ENCODE results near the gene TUBE1.
"Not testable (repeated sequence)": the region's sequence is repeated elsewhere in the genome, so short reads cannot be mapped to it uniquely, and the experiment has no call there.

TUBE1 gene

GRCh38 chr6:112051251-112051740, 36.0 kb downstream of the TUBE1 start:
- H3K4me1 Mint-ChIP-seq, H3K27ac Mint-ChIP-seq, DNase-seq, H3K36me3 Mint-ChIP-seq, H3K27me3 Mint-ChIP-seq, H3K9me3 Mint-ChIP-seq, H3K4me3 Mint-ChIP-seq: not testable (repeated sequence)
- CTCF ChIA-PET, result interaction anchor here (0.9 to 2.6 kb wide), 2 partner anchors 35 to 112 kb away, joined by 3 to 18 read pairs; no protein-coding TSS in a partner anchor

GRCh38 chr6:112050429-112050828, 36.9 kb downstream of the TUBE1 start:
- no peak overlapping the region for H3K27ac Mint-ChIP-seq
- H3K4me3 Mint-ChIP-seq, result no peak overlapping the region
- no peak for DNase-seq
- H3K27me3 Mint-ChIP-seq, result peaks cover 4% of the 10 kb centered on the region
- CTCF ChIA-PET, result interaction anchor here (1.5 to 2.6 kb wide), 4 partner anchors 15 to 113 kb away, joined by 3 to 18 read pairs (median 8); no protein-coding TSS in a partner anchor
- H3K36me3 Mint-ChIP-seq, result no peaks in the 10 kb centered on the region
- H3K4me1 Mint-ChIP-seq, result no peaks in the 10 kb centered on the region
- no peaks in the 10 kb centered on the region for H3K9me3 Mint-ChIP-seq

- no peak overlapping the region for H3K4me3 Mint-ChIP-seq
- peaks cover 4% of the 10 kb centered on the region for H3K27me3 Mint-ChIP-seq
- H3K36me3 Mint-ChIP-seq, result no peaks in the 10 kb centered on the region
- no peak for DNase-seq
- H3K9me3 Mint-ChIP-seq, result no peaks in the 10 kb centered on the region
- no peaks in the 10 kb centered on the region for H3K4me1 Mint-ChIP-seq
- no peak overlapping the region for H3K27ac Mint-ChIP-seq
- CTCF ChIA-PET, result interaction anchor here (1.5 to 2.6 kb wide), 4 partner anchors 16 to 113 kb away, joined by 3 to 18 read pairs (median 8); no protein-coding TSS in a partner anchor
Measured at GRCh38 chr6:112049996-112050395, 37.3 kb downstream of the TUBE1 start.

- no peak for DNase-seq
- CTCF ChIA-PET, result interaction anchor here (1.5 to 2.6 kb wide), 4 partner anchors 16 to 114 kb away, joined by 3 to 18 read pairs (median 8); no protein-coding TSS in a partner anchor
Measured at GRCh38 chr6:112049026-112049799, 38.1 kb downstream of the TUBE1 start.

GRCh38 chr6:112047523-112047922, 39.8 kb downstream of the TUBE1 start:
- H3K27ac Mint-ChIP-seq, H3K4me3 Mint-ChIP-seq, H3K27me3 Mint-ChIP-seq, H3K9me3 Mint-ChIP-seq, CTCF ChIA-PET, DNase-seq, H3K4me1 Mint-ChIP-seq, H3K36me3 Mint-ChIP-seq: not testable (repeated sequence)

More at GRCh38 chr6:112049026-112049799, 38.1 kb downstream of the TUBE1 start:
- H3K27me3 Mint-ChIP-seq, result peaks cover 4% of the 10 kb centered on the region
- H3K4me1 Mint-ChIP-seq, result no peaks in the 10 kb centered on the region
- H3K4me3 Mint-ChIP-seq, result no peak overlapping the region
- peak overlapping the region; percentile 42 for H3K27ac Mint-ChIP-seq
- H3K36me3 Mint-ChIP-seq, result no peaks in the 10 kb centered on the region
- H3K9me3 Mint-ChIP-seq, result no peaks in the 10 kb centered on the region

- Mint-ChIP-seq H3K4me3 (no peak overlapping the region), H3K9me3 (no peaks in the 10 kb centered on the region), H3K4me1 (peaks cover 16% of the 10 kb centered on the region), H3K27me3 (peaks cover 4% of the 10 kb centered on the region), H3K36me3 (no peaks in the 10 kb centered on the region), H3K27ac (no peak overlapping the region)
- CTCF ChIA-PET, result interaction anchor here (0.7 to 9.7 kb wide), 13 partner anchors 16 to 786 kb away, joined by 3 to 147 read pairs (median 3); partner anchors contain the start of genes FAM229B and TUBE1
- no peak for DNase-seq
Measured at GRCh38 chr6:112044856-112045255, 42.4 kb downstream of the TUBE1 start.

GRCh38 chr6:112044196-112044595, 43.1 kb downstream of the TUBE1 start:
- Mint-ChIP-seq H3K9me3 (no peaks in the 10 kb centered on the region), H3K4me1 (peaks cover 16% of the 10 kb centered on the region), H3K27me3 (peaks cover 4% of the 10 kb centered on the region), H3K36me3 (no peaks in the 10 kb centered on the region), H3K27ac (no peak overlapping the region), H3K4me3 (peak overlapping the region; percentile 91)
- CTCF ChIA-PET, result interaction anchor here (0.7 to 9.7 kb wide), 14 partner anchors 16 to 785 kb away, joined by 3 to 147 read pairs (median 6); partner anchors contain the start of genes FAM229B and TUBE1
- DNase-seq, result no peak

- Mint-ChIP-seq H3K27ac (peak overlapping the region; percentile 97), H3K4me1 (peaks cover 16% of the 10 kb centered on the region), H3K36me3 (no peaks in the 10 kb centered on the region), H3K27me3 (peaks cover 4% of the 10 kb centered on the region), H3K9me3 (no peaks in the 10 kb centered on the region), H3K4me3 (peak overlapping the region; percentile 91)
- DNase-seq, result peak; percentile 94
- CTCF ChIA-PET, result interaction anchor here (0.6 to 9.7 kb wide), 31 partner anchors 11 to 784 kb away, joined by 3 to 147 read pairs (median 3); a partner anchor contains a TSS
Measured at GRCh38 chr6:112043032-112044007, 44.0 kb downstream of the TUBE1 start.

GRCh38 chr6:112041535-112041934, 45.7 kb downstream of the TUBE1 start:
- CTCF ChIA-PET, result interaction anchor here (1.1 to 9.7 kb wide), 11 partner anchors 9 to 783 kb away, joined by 3 to 147 read pairs (median 5); a partner anchor contains a TSS
- Mint-ChIP-seq H3K9me3 (no peaks in the 10 kb centered on the region), H3K27ac (peak overlapping the region; percentile 71), H3K4me1 (peaks cover 19% of the 10 kb centered on the region), H3K36me3 (no peaks in the 10 kb centered on the region), H3K4me3 (no peak overlapping the region), H3K27me3 (peaks cover 4% of the 10 kb centered on the region)
- no peak for DNase-seq

GRCh38 chr6:112040956-112041355, 46.3 kb downstream of the TUBE1 start:
- no peak overlapping the region for H3K4me3 Mint-ChIP-seq
- H3K27ac Mint-ChIP-seq, result no peak overlapping the region
- peaks cover 22% of the 10 kb centered on the region for H3K4me1 Mint-ChIP-seq
- peaks cover 4% of the 10 kb centered on the region for H3K27me3 Mint-ChIP-seq
- DNase-seq, result no peak
- CTCF ChIA-PET, result interaction anchor here (1.1 to 9.7 kb wide), 11 partner anchors 8 to 782 kb away, joined by 3 to 147 read pairs (median 5); a partner anchor contains a TSS
- H3K36me3 Mint-ChIP-seq, result no peaks in the 10 kb centered on the region
- H3K9me3 Mint-ChIP-seq, result no peaks in the 10 kb centered on the region

- Mint-ChIP-seq H3K4me3 (no peak overlapping the region), H3K36me3 (no peaks in the 10 kb centered on the region), H3K27ac (no peak overlapping the region), H3K27me3 (peaks cover 4% of the 10 kb centered on the region), H3K9me3 (no peaks in the 10 kb centered on the region), H3K4me1 (peaks cover 33% of the 10 kb centered on the region)
- CTCF ChIA-PET, result interaction anchor here (0.6 to 9.7 kb wide), 5 partner anchors 11 to 330 kb away, joined by 3 to 147 read pairs (median 16); no protein-coding TSS in a partner anchor
- DNase-seq, result no peak
Measured at GRCh38 chr6:112039431-112039770, 47.9 kb downstream of the TUBE1 start.

- H3K4me3 Mint-ChIP-seq, result no peak overlapping the region
- peaks cover 4% of the 10 kb centered on the region for H3K27me3 Mint-ChIP-seq
- H3K36me3 Mint-ChIP-seq, result no peaks in the 10 kb centered on the region
- no peak overlapping the region for H3K27ac Mint-ChIP-seq
- CTCF ChIA-PET, result interaction anchor here (0.6 to 9.7 kb wide), 6 partner anchors 10 to 397 kb away, joined by 3 to 147 read pairs (median 10); no protein-coding TSS in a partner anchor
- DNase-seq, result no peak
- peaks cover 38% of the 10 kb centered on the region for H3K4me1 Mint-ChIP-seq
- H3K9me3 Mint-ChIP-seq, result no peaks in the 10 kb centered on the region
Measured at GRCh38 chr6:112038756-112039430, 48.4 kb downstream of the TUBE1 start.

GRCh38 chr6:112038268-112038667, 49.0 kb downstream of the TUBE1 start:
- Mint-ChIP-seq H3K36me3 (no peaks in the 10 kb centered on the region), H3K4me1 (peaks cover 44% of the 10 kb centered on the region), H3K4me3 (no peak overlapping the region), H3K9me3 (no peaks in the 10 kb centered on the region), H3K27me3 (peaks cover 4% of the 10 kb centered on the region), H3K27ac (no peak overlapping the region)
- CTCF ChIA-PET, result interaction anchor here (0.6 to 9.7 kb wide), 5 partner anchors 9 to 396 kb away, joined by 3 to 147 read pairs (median 4); no protein-coding TSS in a partner anchor
- no peak for DNase-seq
